ENCODE data around the gene RNF115. TPM values are rescaled to one million over a fixed set of nuclear protein-coding genes. Genes with fewer than 3 reads are reported as not detected.
"Not testable (repeated sequence)": the region's sequence is repeated elsewhere in the genome, so short reads cannot be mapped to it uniquely, and the experiment has no call there.

The RNF115 gene
- total and polyA plus RNA-seq, 2 of the 8 experiments (the other 6 are each of a cell fraction or from before 2014, with no cell fraction given): 4.7 to 10.8 TPM

DNA sequence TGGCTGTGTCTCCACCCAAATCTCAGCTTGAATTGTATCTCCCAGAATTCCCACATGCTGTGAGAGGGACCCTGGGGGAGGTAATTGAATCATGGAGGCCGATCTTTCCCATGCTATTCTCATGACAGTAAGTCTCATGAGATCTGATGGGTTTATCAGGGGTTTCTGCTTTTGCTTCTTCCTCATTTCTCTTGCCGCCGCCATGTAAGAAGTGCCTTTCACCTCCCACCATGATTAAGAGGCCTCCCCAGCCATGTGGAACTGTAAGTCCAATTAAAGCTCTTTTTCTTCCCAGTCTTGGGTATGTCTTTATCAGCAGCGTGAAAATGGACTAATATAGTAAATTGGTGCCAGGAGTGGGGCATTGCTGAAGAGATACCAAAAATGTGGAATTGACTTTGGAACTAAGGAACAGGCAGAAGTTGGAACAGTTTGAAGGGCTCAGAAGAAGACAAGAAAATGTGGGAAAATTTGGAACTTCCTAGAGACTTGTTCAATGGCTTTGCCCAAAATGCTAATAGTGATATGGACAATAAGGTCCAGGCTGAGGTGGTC, 63.4 kb downstream of the RNF115 start:
- DNase-seq (ENCODE audit: low read depth in 1 of 2, low spot score in 2 of 2); H3K27me3 ChIP-seq (replicated peaks in 1 of 4; ENCODE audit: control insufficient read depth in 3 of 4, extremely low read depth in 1 of 4, insufficient read depth in 3 of 4, low read length in 3 of 4); CTCF ChIA-PET (ENCODE audit: partially characterized antibody); H3K23ac ChIP-seq (ENCODE audit: insufficient read length); H4K8ac ChIP-seq (ENCODE audit: extremely low read depth, insufficient read depth, low read length); H3K18ac ChIP-seq (ENCODE audit: extremely low read depth, low read length); H2AFZ ChIP-seq (ENCODE audit: low read length); H3K4me1 ChIP-seq (replicated peaks in 1 of 4; ENCODE audit: control insufficient read depth in 3 of 4, insufficient read depth in 4 of 4, low read length in 3 of 4); H2BK20ac ChIP-seq (ENCODE audit: low read length); POLR2A ChIA-PET (ENCODE audit: partially characterized antibody); H4K20me1 ChIP-seq (replicated peaks in 1 of 2; ENCODE audit: control insufficient read depth in 1 of 2, insufficient read depth in 2 of 2, low read length in 2 of 2); H3K4me3 ChIP-seq (ENCODE audit: extremely low read depth in 1 of 4, insufficient read depth in 2 of 4, low read depth in 3 of 4, low read length in 4 of 4); H2BK5ac ChIP-seq (ENCODE audit: low read depth, low read length); H2BK15ac ChIP-seq (ENCODE audit: low read length); H3K9ac ChIP-seq (replicated peaks in 1 of 4; ENCODE audit: extremely low read depth in 1 of 4, low read depth in 3 of 4, low read length in 3 of 4); FAIRE-seq; H3K79me1 ChIP-seq (ENCODE audit: low read depth, low read length); H3K4me2 ChIP-seq (ENCODE audit: insufficient read depth in 1 of 2, low read depth in 2 of 2, low read length in 2 of 2); H4K91ac ChIP-seq (replicated peaks; ENCODE audit: insufficient read length, low read length); H3K23me2 ChIP-seq (ENCODE audit: low read depth, low read length); H3K14ac ChIP-seq (ENCODE audit: insufficient read length); H3K27ac ChIP-seq (ENCODE audit: low read depth, low read length); H2BK120ac ChIP-seq (replicated peaks; ENCODE audit: low read depth, low read length); H4K5ac ChIP-seq (ENCODE audit: insufficient read length, low read depth, low read length); H2BK12ac ChIP-seq (ENCODE audit: low read depth, low read length); H3K79me2 ChIP-seq (ENCODE audit: control insufficient read depth in 1 of 2, insufficient read depth in 2 of 2, low read length in 2 of 2); H3K4ac ChIP-seq (replicated peaks; ENCODE audit: insufficient read length, low read depth, low read length); H3K56ac ChIP-seq (replicated peaks; ENCODE audit: insufficient read length, low read depth, low read length); H2AK5ac ChIP-seq (ENCODE audit: low read depth, low read length): not testable (repeated sequence)
- H3K36me3 ChIP-seq (ENCODE audit: control insufficient read depth in 2 of 4, insufficient read depth in 4 of 4, low read length in 3 of 4): peaks cover 0 to 18% (median 3%) of the 10 kb centered on the region in 4 experiments; a peak in 3 of 8 replicates
- 80% methylated on average over 4 of the region's 4 CpGs; no CpG with 5 or more reads in 1 of the 2 experiments for WGBS, 2 experiments (ENCODE audit: extremely low coverage in 1 of 2, insufficient coverage in 1 of 2, insufficient read length in 1 of 2, insufficient replicate concordance in 2 of 2, low coverage in 1 of 2, low lambda C conversion rate in 2 of 2, missing lambda C conversion rate in 1 of 2)
- H3K9me3 ChIP-seq (ENCODE audit: insufficient read depth in 2 of 2, low read depth in 1 of 2, low read length in 1 of 2): peaks cover 5 to 32% of the 10 kb centered on the region in 2 experiments; a peak in 2 of 4 replicates

Measured in H1 (cell line).